GM12891 (cell line): ENCODE results near the gene ATP12A.
A peak's percentile ranks its signal among the peaks of the same experiment; 100 is the strongest.

ENCODE experiments used
- DNase-seq: peaks from one replicate; pipeline ENCODE4 v3.0.0; 2011; ENCODE audit warnings: low spot score; ENCODE audit not compliant: insufficient read length
- FAIRE-seq: peaks from 2 replicates; lab custom pipeline; 2011; peaks lifted over from hg19 to GRCh38; lab: Jason Lieb, UNC
- PAX5 ChIP-seq: IDR thresholded peaks from 2 replicates; pipeline ENCODE4 v1.6.1; 2011; ENCODE audit warnings: low read length, moderate library complexity, mild to moderate bottlenecking; ENCODE audit not compliant: insufficient read depth, severe bottlenecking
- POLR2A ChIP-seq: IDR thresholded peaks from 2 replicates; pipeline ENCODE4 v1.6.1; 2011; ENCODE audit warnings: low read depth, low read length, control low read depth
- POLR2AphosphoS5 ChIP-seq: IDR thresholded peaks from 2 replicates; pipeline ENCODE4 v1.6.1; 2011; ENCODE audit warnings: low read depth, low read length, control low read depth
- POU2F2 ChIP-seq: IDR thresholded peaks from 2 replicates; pipeline ENCODE4 v1.6.1; 2011; ENCODE audit warnings: low read depth, mild to moderate bottlenecking, control low read depth, low read length, moderate library complexity
- SPI1 ChIP-seq: IDR thresholded peaks from 2 replicates; pipeline ENCODE4 v1.6.1; 2011; ENCODE audit warnings: low read depth, low read length, control low read depth
- TAF1 ChIP-seq: IDR thresholded peaks from 2 replicates; pipeline ENCODE4 v1.6.1; 2011; ENCODE audit warnings: low read depth, low read length, control low read depth

ATP12A gene

DNA sequence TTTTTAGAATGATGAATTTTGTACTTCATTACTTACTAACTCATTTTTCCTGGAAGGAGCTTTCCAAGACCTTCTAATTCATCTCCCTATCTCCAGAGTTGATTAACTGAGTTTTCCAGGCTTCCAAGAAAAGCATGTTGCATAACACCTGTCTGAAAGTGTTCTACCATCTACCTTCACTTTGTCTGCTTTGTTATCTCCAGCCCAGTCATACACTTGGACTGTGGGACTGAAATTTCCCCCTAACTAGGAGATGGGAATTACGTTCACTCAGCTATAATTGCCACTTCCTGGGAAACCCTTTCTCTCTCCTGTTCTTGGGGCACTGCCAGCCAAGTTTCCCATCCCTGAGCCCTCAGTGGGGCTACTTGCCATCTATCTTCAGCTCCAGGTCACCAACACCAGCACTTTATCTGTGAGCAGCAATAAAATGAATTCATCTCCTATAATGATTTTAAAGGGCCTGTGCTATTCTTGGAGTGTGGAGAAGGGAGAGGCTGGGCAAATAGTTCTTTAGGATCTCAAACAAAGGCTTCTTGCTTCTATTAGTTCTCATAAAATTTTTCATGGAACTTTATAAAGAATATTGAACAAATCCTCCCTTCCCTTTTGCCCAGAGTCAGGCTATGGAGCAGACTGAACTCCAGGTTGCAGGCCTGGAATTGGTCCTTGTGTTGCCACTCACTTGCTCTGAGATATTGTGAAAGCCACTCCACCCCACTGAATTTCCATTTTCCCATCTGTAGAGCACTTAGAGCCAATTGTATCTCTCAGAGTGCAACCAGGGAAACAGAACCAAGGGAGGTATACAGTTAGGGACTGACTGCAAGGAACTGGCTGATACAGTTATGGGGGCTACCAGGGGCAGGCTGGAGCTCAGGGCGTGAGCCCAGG lies 17.8 kb upstream of the ATP12A start:
- no peak for DNase-seq
- TF ChIP-seq POU2F2 = no peak
- TF ChIP-seq SPI1 = no peak
- peak; percentile 43 for FAIRE-seq

DNA sequence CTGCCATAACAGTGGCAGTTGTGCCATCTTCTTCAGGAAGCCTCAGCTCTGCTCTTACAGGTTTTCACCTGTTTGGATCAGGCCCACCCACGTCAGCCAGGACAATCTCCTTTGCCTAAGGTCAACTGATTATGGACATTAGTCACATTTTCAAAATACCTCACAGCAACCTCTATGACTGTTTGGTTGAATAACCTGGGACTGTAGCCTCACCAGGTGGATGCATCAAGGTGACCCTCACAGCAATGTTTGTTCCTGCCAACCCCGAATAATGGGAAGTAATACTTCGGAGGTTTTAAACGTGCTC lies 17.2 kb upstream of the ATP12A start:
- TF ChIP-seq POLR2AphosphoS5 (no peak), PAX5 (no peak), POLR2A (no peak), POU2F2 (no peak), TAF1 (no peak), SPI1 (no peak)
- DNase-seq (no peak), FAIRE-seq (no peak)

- no peak for TF ChIP-seq TAF1
- no peak for TF ChIP-seq SPI1
- TF ChIP-seq POLR2A = no peak
- no peak for TF ChIP-seq POLR2AphosphoS5
- no peak for TF ChIP-seq POU2F2
- TF ChIP-seq PAX5 = no peak
- DNase-seq (no peak), FAIRE-seq (no peak)
Measured at GRCh38 chr13:24663586-24663985, 16.6 kb upstream of the ATP12A start.

DNA sequence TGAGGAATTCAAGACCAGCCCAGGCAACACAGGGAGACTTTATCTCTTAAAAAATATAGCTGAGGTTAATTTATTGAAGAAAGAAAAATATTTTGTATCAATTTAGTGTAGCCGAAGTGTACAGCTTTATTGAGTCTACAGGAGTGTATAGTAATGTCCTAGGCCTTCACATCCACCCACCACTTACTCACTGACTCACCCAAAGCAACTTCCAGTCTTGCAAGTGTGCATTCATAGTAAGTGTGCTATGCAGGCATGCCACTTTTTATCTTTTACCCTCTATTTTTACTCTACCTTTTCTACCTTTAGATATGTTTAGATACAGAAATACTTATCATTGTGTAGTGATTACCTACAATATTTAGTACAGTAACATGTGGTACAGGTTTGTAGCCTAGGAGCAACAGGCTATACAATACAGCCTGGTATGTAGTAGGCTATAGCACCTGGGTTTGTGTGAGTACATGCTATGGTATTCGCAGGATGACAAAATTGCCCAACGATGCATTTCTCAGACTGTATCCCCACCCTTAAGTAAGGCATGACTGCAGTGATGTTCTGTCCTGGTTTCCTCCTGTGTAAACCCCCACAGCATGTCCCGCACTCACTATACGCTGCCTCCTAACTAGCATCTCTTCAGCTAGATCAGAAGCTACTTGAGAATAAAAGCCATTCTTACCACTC lies 15.3 kb upstream of the ATP12A start:
- TF ChIP-seq SPI1 (no peak), POLR2A (no peak), TAF1 (no peak), POLR2AphosphoS5 (no peak), PAX5 (no peak), POU2F2 (no peak)
- DNase-seq (no peak), FAIRE-seq (peak; percentile 72)

DNA sequence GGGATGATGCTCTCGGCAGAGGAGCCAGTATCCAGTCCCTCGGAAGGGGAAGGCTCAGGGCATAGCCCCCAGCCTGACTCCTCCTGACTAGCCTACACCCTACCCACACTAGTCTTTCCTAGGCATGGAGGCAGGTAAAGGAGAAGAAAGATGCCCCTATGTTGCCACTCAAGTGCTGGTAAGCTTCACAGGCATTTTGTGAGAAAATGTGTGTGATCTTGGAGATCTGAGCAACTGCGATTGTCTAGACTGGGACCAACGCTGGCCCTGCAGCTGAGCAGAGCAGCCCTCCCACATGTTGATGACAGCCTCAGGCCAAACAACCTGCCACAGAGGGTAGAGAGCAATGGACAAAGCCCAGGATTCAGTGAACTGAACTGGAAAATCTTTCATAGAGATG lies 11.7 kb upstream of the ATP12A start:
- TF ChIP-seq SPI1 = no peak
- TF ChIP-seq POLR2A = no peak
- TF ChIP-seq POU2F2 = no peak
- TF ChIP-seq PAX5 = no peak
- no peak for TF ChIP-seq TAF1
- no peak for TF ChIP-seq POLR2AphosphoS5
- DNase-seq (no peak), FAIRE-seq (no peak)

DNA sequence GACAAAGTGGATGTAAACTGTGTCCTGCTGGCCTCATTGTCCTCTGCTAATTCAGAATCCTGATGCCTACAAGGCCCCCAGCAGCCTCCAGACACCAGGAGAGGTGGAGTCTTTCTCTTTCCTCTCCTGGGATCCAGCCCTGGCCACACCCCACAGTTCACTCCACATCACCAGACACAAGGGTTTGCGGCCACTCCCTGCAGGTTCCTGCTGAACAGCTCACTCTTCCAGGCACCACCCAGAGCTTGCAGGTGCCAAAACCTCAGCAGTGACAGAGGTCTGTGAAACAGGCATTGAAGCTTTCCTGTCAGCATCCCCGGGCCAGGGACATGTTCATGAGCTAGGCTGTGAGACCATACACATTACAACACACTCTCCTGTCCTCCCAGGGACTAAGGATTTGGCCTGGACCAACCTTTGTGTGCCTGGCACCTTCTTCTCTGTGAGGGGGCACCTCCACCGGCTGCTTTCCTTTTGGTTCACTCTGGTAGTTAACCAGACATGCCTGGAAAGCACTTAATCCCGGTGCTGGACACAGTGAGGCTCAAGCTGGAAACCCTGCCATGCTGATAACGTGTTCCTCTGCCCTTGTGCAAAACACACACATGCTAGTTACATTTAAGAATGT lies 11.1 kb upstream of the ATP12A start:
- no peak for DNase-seq
- no peak for FAIRE-seq

DNA sequence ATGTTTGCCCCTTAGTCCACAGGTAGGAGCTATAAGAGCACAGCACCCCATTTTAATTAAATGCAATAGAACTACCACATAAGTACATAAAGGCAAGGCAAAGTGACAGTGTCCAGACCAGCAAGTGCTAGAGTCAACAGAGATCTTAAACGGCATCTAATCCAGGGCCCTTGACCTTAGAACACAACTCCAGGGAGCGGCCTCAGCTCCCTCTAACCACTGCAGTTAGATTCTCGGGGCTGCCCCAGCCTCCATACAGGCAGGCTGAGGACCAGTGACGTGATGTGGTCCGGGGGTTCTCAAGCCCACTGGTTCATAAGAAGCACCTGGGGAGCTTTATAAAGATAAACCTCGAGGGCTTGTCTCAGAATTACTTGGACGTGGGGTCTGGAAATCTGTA lies 10.0 kb upstream of the ATP12A start:
- no peak for DNase-seq
- FAIRE-seq = no peak
- TF ChIP-seq POLR2AphosphoS5 = no peak
- no peak for TF ChIP-seq POU2F2
- no peak for TF ChIP-seq TAF1
- no peak for TF ChIP-seq PAX5
- no peak for TF ChIP-seq POLR2A
- no peak for TF ChIP-seq SPI1

More for the DNA sequence above, 11.1 kb upstream of the ATP12A start:
- no peak for TF ChIP-seq POLR2A

GRCh38 chr13:24670961-24671381 lies 9.2 kb upstream of the ATP12A start:
- FAIRE-seq (peak; percentile 75), DNase-seq (no peak)
- TF ChIP-seq SPI1 (no peak), TAF1 (no peak), POLR2A (no peak)

DNA sequence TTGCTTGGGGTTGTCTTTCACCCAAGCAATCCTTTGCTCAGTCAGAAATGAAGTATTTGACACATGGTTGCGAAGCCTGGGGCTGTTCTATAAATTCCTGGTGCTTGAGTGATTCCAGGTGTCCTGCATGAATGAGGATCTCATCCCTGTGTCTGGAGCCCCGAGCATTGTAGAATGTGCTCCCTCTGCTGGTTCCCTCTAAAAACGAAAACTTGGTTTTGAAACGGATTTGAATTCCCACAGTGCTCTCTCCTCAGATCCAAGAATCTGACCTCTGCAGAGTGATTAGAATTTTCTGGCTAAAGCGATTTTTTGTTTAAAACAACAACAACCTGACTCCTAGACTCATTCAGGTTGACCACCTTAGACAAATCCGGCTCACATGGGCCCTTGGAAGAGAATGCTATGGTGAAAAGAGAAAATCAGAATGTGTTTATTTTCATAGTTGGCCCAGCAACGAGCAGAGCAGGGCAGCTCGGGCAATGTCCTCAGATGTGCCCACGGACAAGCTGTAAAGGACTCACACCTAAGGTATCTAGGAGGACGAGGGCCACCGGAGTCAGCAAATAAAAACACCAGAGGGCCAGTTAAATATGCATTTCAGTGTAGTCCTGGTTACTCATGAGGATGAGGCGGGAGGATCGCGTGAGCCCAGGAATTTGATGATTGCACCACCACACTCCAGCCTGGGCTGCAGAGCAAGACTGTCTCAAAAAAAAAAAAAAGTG lies 8.7 kb upstream of the ATP12A start:
- FAIRE-seq (peak; percentile 40), DNase-seq (no peak)
- TF ChIP-seq SPI1 (no peak), POLR2AphosphoS5 (no peak), TAF1 (no peak), POU2F2 (no peak), PAX5 (no peak), POLR2A (no peak)
